DLD1 (cell line): ENCODE results near the gene PLCXD1.

ENCODE experiments used
- in situ Hi-C: cut with HindIII; loops from 2 replicates; pipeline ENCODE4 v1.10.0; 2017; ENCODE audit warnings: low sequenced_read_pairs

PLCXD1 gene

GRCh38 chrX:333611-334311 is 52.6 kb downstream of the PLCXD1 start:
- in situ Hi-C loops: no loop called here

DNA sequence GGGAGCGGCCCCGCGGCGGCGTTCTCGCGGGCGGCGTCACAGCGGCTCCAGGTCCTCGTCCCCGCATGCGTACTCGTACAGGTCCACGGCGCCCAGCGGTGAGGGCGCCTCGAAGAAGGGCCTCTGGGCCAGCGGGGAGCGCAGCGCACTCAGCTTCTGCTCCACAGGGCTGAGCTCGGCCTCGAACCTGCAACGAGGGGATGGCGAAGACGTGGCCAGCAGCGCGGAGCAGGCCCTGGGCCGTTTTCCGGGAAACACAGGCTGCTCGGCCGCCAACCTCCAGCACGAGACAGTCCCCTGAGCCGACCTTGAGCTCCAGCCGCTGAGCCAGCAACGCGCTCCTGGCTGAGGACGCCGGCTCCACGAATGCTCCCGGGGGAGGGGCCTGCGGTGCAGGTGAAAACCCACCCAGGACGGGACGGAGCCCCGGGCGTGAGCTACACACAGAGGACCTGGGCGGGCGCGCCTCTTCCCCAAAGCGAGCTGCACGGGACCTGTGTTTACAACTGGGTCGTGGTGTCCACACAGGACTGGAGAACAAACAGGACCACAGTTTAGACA is 53.2 kb downstream of the PLCXD1 start:
- in situ Hi-C loops: no loop called here

DNA sequence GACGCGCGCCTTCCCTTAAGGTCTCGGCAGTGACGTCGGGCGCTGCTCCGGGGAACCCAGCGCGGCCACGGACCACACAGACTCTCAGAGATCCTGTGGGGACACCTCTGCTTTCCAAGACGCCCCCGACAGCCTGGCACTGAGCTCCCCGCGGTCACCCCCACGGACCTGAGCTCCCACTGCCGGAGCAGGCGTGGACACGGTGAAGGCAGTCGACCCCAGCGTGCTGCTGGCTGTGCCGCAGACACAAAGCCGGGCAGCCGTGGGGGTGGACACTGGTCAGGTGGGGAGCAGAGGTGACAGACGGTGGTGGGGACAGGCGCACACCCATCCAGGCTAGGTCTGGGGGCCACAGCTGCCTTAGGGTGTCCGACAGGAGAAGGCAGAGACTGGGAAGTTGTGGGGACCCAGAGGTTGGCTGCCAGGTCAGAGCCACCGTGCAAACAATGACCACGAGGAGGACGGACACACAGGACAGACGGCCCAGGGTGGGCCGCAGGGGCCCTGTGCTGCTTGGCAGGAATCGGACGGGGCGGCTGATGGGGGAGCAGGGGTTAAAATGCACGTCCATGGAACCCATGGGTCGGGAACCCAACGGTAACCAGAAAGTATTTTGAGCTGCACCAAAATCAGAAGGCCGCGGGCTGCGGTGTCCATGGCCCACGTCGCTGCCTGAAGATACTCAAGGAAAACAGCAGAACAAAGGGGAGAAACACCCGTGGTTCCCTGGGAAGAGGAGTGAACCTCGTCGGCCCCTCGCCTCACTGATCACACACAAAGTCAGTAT is 54.0 kb downstream of the PLCXD1 start:
- in situ Hi-C loops: no loop called here

- in situ Hi-C loops: no loop called here
Measured at GRCh38 chrX:335758-336155, 54.6 kb downstream of the PLCXD1 start.

DNA sequence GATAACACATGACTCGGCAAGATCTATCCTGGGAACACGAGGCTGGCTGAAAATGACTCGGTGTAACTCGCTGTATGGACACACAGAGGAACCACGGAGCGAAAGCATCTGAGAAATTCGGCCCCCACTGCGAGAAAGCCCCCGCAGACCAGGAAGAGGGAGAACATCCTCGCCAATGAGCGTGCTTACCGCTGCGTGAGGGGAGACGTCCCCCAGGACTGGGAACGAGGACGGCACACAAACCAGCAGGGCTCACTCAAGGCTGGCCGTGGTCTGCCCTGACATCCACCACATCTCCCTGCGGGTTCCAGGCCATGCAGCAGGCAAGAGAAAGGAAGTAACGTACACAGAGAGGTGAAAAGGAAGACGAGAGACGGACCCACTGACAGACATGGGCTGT is 55.0 kb downstream of the PLCXD1 start:
- in situ Hi-C loops: no loop called here

DNA sequence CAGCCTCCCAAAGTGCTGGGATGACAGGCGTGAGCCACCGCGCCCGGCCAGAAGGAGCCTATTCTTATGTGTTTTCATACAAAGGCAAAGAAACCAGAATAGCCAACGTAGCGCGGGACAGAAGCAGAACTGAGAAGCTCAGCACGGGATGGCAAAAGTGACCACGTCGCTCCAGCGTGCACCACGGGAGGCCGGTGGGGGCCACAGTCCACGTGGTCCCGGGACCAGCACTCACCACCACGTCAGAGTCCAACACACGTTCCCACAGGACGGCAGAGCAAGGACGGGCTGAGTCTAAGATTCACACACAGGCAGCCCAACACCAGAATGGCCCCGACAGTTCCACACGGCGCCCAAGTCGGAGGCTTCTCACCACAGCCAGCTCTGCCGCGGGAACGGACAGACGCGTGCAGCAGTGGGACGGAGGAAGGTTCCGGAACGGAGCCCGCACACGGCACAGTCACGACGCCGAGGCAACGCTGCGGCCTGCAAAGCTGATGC is 56.2 kb downstream of the PLCXD1 start:
- in situ Hi-C loops: no loop called here

GRCh38 chrX:338281-338835 is 57.2 kb downstream of the PLCXD1 start:
- in situ Hi-C loops: no loop called here

- in situ Hi-C loops: no loop called here
Measured at GRCh38 chrX:338836-339400, 57.7 kb downstream of the PLCXD1 start.

- in situ Hi-C loops: no loop called here
Measured at GRCh38 chrX:340121-340520, 58.9 kb downstream of the PLCXD1 start.

DNA sequence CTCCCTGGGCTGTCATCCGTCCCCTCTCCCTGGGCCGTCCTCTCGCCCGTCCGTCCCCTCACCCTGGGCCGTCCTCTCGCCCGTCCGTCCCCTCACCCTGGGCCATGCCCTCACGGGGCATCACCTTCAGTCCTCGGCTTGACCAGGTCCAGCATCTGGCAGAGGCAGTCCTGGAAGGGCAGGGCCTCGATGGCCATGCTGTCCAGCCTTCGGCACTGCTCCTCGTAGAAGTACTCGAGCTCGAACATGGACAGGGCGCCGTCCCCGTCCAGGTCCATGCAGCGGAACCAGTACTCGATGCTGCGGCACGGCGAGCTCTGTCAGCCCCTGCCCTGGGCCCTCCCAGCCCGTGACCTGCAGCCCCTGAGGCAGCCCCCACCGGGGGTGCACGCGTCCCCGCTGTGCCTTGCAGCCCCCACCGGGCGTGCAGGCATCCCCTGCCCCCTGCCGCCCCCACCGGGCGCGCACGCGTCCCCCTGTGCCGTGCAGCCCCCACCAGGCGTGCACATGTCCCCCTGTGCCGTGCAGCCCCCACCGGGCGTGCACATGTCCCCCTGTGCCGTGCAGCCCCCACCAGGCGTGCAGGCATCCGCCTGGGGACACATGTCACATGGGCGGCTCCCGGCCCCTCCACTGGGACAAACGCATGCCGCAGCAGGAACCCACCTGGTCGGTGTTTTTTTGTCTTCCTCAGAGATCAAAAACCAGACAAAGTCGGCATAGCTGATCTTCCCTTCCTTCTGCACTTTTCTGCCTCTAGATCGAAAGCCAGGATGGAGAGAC is 59.7 kb downstream of the PLCXD1 start:
- in situ Hi-C loops: no loop called here

GRCh38 chrX:341541-342101 is 60.4 kb downstream of the PLCXD1 start:
- in situ Hi-C loops: no loop called here

DNA sequence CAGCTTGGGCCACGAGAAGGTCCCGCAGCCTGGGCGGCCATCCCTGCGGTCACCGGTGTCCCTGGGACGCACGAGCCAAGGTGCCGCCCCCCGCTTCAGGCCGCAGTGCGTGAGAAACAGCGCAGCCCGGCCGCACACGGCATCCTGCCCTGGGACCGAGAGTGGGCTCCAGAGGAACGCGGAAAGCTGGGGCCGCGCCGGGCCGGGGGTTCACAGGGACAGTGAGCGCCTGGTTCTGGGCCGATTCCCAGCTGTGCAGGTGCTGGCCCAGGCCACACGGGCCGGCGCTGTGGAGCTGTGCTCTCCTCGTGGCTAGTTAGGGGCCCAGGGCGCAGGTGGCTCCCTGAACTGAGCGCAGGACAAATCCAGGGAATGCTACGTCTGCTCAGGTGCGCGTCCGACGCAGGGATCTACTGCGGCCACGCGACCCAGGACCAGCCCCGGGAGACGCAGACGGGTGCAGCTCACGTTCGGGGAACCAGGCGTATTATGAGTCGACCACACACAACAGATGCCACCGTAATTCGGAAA is 63.3 kb downstream of the PLCXD1 start:
- in situ Hi-C loops: no loop called here

DNA sequence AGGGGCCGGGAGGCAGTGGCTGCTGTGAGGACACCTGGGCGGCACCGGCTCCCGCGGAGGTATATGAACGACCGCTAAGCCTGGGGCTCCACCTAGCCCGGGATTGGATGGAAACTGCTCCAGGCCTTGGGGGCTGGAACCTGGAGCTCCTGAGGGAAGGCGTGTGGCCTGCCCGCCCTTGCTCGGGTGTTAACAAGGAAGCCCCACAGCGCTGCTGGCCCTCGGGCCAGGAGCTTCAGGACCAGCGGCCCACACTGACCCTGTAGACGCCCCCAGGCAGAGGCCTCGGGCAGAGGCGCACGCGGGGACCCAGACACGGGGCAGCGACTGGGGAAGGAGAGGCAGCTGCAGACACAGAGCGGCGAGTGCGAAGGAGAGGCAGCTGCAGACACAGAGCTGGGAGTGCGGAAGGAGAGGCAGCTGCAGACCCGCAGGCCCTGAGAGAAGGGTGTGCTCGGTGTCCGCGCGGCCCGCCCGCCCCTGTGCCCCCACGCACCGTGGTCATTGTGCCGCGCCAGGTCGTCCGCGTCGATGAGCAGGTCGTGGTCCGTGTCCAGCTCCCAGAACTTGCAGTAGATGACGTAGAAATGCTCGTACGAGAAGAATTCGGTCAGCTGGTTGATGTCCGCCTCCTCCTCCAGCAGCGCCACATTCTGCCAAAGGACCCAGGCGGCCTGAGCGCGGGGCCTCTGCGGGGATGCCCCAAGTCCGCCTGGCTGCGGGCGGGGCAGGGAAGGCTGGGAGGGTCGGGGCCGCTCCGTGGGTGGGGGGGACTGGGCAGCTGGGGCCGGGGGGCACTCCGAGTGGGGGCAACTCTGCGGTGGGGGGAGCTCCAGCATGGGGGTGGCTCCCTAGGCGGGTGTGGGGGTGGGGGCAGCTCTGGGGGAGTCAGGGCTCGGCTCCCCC is 64.1 kb downstream of the PLCXD1 start:
- in situ Hi-C loops: no loop called here

DNA sequence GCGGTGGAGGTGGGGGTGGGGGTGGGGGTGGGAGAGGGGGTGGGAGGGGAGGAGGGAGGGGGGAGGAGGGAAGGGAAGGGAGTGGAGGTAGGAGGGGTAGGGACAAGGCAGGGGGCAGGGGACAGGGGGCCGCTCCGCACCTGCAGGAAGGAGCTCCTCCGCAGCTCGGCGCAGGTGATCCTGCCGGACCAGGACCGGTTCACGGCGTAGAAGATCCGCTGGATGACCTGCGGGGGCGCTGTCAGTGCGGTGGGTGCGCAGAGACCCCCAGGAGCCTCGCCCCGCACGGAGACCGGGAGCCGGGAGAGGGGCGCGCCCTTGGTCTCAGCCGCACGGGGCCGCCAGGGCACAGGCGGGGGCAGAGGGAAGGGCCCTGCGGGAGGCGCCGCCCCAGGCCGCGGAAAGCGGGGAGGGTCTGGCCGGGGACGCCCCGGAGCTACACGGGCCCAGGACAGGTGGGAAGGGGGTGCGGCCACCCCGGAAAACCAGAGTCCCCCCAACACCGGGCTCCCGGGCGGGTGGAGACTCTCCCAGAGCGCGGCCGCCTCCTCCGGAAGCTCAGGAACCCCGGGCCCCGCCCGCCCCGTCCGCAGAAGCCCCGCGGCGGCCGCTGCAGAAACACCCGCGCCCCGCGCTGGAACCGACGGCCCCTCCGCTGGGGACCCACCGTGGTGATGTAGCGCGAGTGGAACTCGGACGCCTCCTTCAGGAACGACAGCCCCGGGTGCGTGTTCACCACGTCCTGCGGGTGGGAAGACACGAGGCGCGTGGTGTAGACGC is 65.0 kb downstream of the PLCXD1 start:
- in situ Hi-C loops: no loop called here

DNA sequence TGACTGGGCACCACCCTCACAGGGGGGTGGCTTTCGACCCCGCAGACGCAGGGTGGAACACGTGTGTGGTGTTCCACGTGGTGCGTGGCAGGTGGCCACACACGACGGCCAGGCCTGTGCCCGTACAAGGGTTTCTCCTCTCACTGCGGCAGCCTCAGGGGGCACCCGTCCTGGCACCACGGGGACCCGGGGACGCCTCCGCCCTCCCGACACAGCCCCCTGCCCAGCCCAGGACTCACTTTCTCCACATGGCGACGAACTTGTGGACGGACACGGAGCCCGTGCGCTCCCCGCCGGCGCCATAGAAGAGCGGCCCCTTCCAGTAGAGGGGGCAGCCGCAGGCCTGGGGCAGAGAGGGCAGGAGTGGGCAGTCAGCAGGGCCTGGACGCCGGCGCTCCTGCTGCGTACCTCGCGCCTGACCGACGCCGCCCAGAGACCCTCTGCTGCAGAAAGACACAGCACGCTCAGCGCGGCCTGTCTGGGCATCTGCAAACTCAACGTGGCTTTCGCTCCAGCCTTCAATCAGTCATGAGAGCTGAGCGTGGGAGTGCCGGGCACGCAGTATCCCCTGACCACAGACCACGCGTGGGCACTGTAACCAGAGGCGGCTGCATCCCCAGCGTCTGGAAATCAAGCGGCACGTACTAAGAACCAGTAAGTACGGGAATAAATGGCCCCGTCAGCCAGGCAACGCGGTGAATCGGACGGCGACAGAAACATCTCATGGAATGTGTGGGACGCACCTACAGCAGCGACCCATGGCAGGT is 66.4 kb downstream of the PLCXD1 start:
- in situ Hi-C loops: no loop called here

GRCh38 chrX:348461-349117 is 67.4 kb downstream of the PLCXD1 start:
- in situ Hi-C loops: no loop called here

DNA sequence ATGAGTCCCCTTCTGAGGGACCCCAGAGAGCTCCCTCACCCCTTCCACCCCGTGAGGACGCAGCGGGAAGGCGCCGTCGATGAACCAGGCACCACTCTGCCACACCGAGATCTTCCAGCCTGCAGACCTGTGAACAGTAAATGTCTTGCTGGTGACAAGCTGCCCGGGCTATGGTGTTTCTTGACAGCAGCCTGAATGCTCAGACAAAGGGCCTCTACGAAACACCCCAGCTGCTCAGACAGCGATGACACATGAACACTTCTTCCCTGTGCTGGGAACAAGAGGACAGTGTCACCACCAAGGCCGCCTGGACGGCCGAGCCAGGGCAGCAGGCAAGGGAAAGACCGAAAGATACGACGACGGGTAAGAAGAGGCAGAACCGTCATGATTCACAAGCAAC is 68.0 kb downstream of the PLCXD1 start:
- in situ Hi-C loops: no loop called here
